H9 (cell line): ENCODE measurements around the gene RADIL. TPM values are rescaled to one million over a fixed set of nuclear protein-coding genes. Genes with fewer than 3 reads are reported as not detected.

Experiments used
- DNase-seq: peaks from one replicate; pipeline ENCODE4 v3.0.0-alpha.2; 2017
- H2AFZ ChIP-seq: one replicate; pipeline ENCODE4 v1.6.1; 2013; ENCODE audit warnings: mild to moderate bottlenecking, low read length, control low read depth, moderate library complexity
- H2AK5ac ChIP-seq: 2 replicates; pipeline ENCODE4 v1.6.1; 2013; ENCODE audit warnings: low read length, control low read depth, mixed read lengths; ENCODE audit not compliant: insufficient read length
- H2BK120ac ChIP-seq: one replicate; pipeline ENCODE4 v1.6.1; 2013; ENCODE audit warnings: low read depth, mild to moderate bottlenecking, low read length, control low read depth, inconsistent platforms; ENCODE audit not compliant: poor library complexity, severe bottlenecking
- H2BK12ac ChIP-seq: 2 replicates; pipeline ENCODE4 v1.6.1; 2013; ENCODE audit warnings: low read length, control low read depth, mixed read lengths, low read depth; ENCODE audit not compliant: insufficient read length
- H2BK15ac ChIP-seq: 2 replicates; pipeline ENCODE4 v1.6.1; 2013; ENCODE audit warnings: low read depth, low read length, control low read depth
- H2BK20ac ChIP-seq: one replicate; pipeline ENCODE4 v1.6.1; 2013; ENCODE audit warnings: low read depth, mild to moderate bottlenecking, low read length, control low read depth, inconsistent platforms; ENCODE audit not compliant: poor library complexity, severe bottlenecking
- H2BK5ac ChIP-seq: 2 replicates; pipeline ENCODE4 v1.6.1; 2013; ENCODE audit warnings: low read length, control low read depth, mixed read lengths; ENCODE audit not compliant: insufficient read length
- H3K14ac ChIP-seq: 2 replicates; pipeline ENCODE4 v1.6.1; 2013; ENCODE audit warnings: low read length, control low read depth; ENCODE audit not compliant: insufficient read depth
- H3K18ac ChIP-seq: 2 replicates; pipeline ENCODE4 v1.6.1; 2013; ENCODE audit warnings: low read depth, mild to moderate bottlenecking, mixed read lengths, low read length, control low read depth; ENCODE audit not compliant: insufficient read length
- H3K23ac ChIP-seq: 2 replicates; pipeline ENCODE4 v1.6.1; 2013; ENCODE audit warnings: low read length, control low read depth, mixed read lengths, low read depth; ENCODE audit not compliant: insufficient read length
- H3K23me2 ChIP-seq: 2 replicates; pipeline ENCODE4 v1.6.1; 2013; ENCODE audit warnings: low read depth, mild to moderate bottlenecking, mixed read lengths, low read length, control low read depth; ENCODE audit not compliant: insufficient read length, poor library complexity, severe bottlenecking
- H3K27ac ChIP-seq: 2 replicates; pipeline ENCODE4 v1.5.1; 2013; ENCODE audit warnings: low read length, control low read depth, mixed read lengths, low read depth; ENCODE audit not compliant: insufficient read length
- H3K27me3 ChIP-seq: 2 replicates; pipeline ENCODE4 v1.6.1; 2013; ENCODE audit warnings: low read length, control low read depth, inconsistent platforms; ENCODE audit not compliant: insufficient read depth
- H3K4ac ChIP-seq: 2 replicates; pipeline ENCODE4 v1.6.1; 2013; ENCODE audit warnings: low read depth, mild to moderate bottlenecking, control low read depth, inconsistent platforms, low read length, moderate library complexity
- H3K4me1 ChIP-seq: 2 replicates; pipeline ENCODE4 v1.6.1; 2013; ENCODE audit warnings: low read length, control low read depth, inconsistent platforms; ENCODE audit not compliant: insufficient read depth
- H3K4me2 ChIP-seq: 2 replicates; pipeline ENCODE4 v1.6.1; 2013; ENCODE audit warnings: low read length, control low read depth, mixed read lengths; ENCODE audit not compliant: insufficient read length, insufficient read depth
- H3K56ac ChIP-seq: 2 replicates; pipeline ENCODE4 v1.6.1; 2013; ENCODE audit warnings: low read depth, mild to moderate bottlenecking, mixed read lengths, low read length, control low read depth; ENCODE audit not compliant: insufficient read length
- H3K79me1 ChIP-seq: 2 replicates; pipeline ENCODE4 v1.6.1; 2013; ENCODE audit warnings: low read depth, mild to moderate bottlenecking, moderate library complexity, low read length, control low read depth, inconsistent platforms; ENCODE audit not compliant: insufficient read depth, poor library complexity, severe bottlenecking
- H3K79me2 ChIP-seq: 2 replicates; pipeline ENCODE4 v1.6.1; 2013; ENCODE audit warnings: low read length, control low read depth, inconsistent platforms; ENCODE audit not compliant: insufficient read depth
- H3K9ac ChIP-seq: 2 replicates; pipeline ENCODE4 v1.6.1; 2013; ENCODE audit warnings: low read length, control low read depth, mixed read lengths; ENCODE audit not compliant: insufficient read length; ENCODE audit errors: extremely low read depth
- H3K9me3 ChIP-seq: one replicate; pipeline ENCODE4 v1.6.1; 2013; ENCODE audit warnings: low read depth, low read length, inconsistent platforms; ENCODE audit not compliant: control insufficient read depth
- H3T11ph ChIP-seq: one replicate; pipeline ENCODE4 v1.6.1; 2013; ENCODE audit warnings: mild to moderate bottlenecking, low read length, control low read depth, inconsistent platforms
- H4K20me1 ChIP-seq: one replicate; pipeline ENCODE4 v1.6.1; 2013; ENCODE audit not compliant: control insufficient read depth, insufficient read length, insufficient read depth
- H4K5ac ChIP-seq: 2 replicates; pipeline ENCODE4 v1.6.1; 2013; ENCODE audit warnings: low read depth, mild to moderate bottlenecking, mixed read lengths, low read length, control low read depth; ENCODE audit not compliant: insufficient read length
- H4K8ac ChIP-seq: replicated peaks from 2 replicates; pipeline ENCODE4 v1.6.1; 2013; ENCODE audit warnings: low read length, control low read depth, mixed read lengths, low read depth; ENCODE audit not compliant: insufficient read length
- H4K91ac ChIP-seq: 2 replicates; pipeline ENCODE4 v1.6.1; 2013; ENCODE audit warnings: low read depth, mild to moderate bottlenecking, moderate library complexity, mixed read lengths, low read length, control low read depth; ENCODE audit not compliant: insufficient read length
- H3K27ac Mint-ChIP-seq, 3 experiments: 2 replicates in 2 of 3; 3 replicates in 1 of 3; pipeline ENCODE4 v1.8.0; 2020 to 2021; ENCODE audit warnings: mixed read lengths in 3 of 3, mild to moderate bottlenecking in 1 of 3, moderate library complexity in 1 of 3
- H3K27me3 Mint-ChIP-seq: 2 replicates; pipeline ENCODE4 v1.8.0; 2021; ENCODE audit warnings: low read depth, mild to moderate bottlenecking, moderate library complexity, mixed read lengths
- H3K36me3 Mint-ChIP-seq, 3 experiments: 2 replicates in 2 of 3; 3 replicates in 1 of 3; pipeline ENCODE4 v1.8.0; 2020 to 2021; ENCODE audit warnings: low read depth in 3 of 3, mixed read lengths in 3 of 3; ENCODE audit not compliant: insufficient read depth in 1 of 3
- H3K4me1 Mint-ChIP-seq, 2 experiments: 2 replicates each; pipeline ENCODE4 v1.8.0; 2020; ENCODE audit warnings: mixed read lengths in 2 of 2
- H3K4me3 Mint-ChIP-seq, 2 experiments: 2 replicates in 1 of 2; 3 replicates in 1 of 2; pipeline ENCODE4 v1.8.0; 2020 to 2021; ENCODE audit warnings: mild to moderate bottlenecking in 2 of 2, mixed read lengths in 2 of 2, moderate library complexity in 1 of 2
- H3K9me3 Mint-ChIP-seq, 2 experiments: 2 replicates in 1 of 2; 3 replicates in 1 of 2; pipeline ENCODE4 v1.8.0; 2020; ENCODE audit warnings: mild to moderate bottlenecking in 2 of 2, mixed read lengths in 2 of 2, moderate library complexity in 1 of 2
- CTCF ChIP-seq: fragments of 200-600 bp; sonication (generic); conservative IDR thresholded peaks from 3 replicates; pipeline ENCODE4 v1.8.0; 2021; ENCODE audit warnings: antibody characterized with exemption, mild to moderate bottlenecking
- WGBS: extraction: QIAGEN DNeasy Blood & Tissue Kit; methylation state at CpG from one replicate; pipeline ENCODE4 v1.1.7; 2013; ENCODE audit warnings: missing lambda C conversion rate, low lambda C conversion rate, mixed read lengths; ENCODE audit not compliant: insufficient read length; ENCODE audit errors: extremely low coverage; 5-methylcytosine and 5-hydroxymethylcytosine counted together
- total RNA-seq: library from RNA; stranded (reverse); gene quantifications from 2 replicates; pipeline ENCODE4 v1.2.1, GENCODE V29; 2021

The RADIL gene
- total RNA-seq, 1 experiment from 2014 or later: 4.7 TPM

DNA sequence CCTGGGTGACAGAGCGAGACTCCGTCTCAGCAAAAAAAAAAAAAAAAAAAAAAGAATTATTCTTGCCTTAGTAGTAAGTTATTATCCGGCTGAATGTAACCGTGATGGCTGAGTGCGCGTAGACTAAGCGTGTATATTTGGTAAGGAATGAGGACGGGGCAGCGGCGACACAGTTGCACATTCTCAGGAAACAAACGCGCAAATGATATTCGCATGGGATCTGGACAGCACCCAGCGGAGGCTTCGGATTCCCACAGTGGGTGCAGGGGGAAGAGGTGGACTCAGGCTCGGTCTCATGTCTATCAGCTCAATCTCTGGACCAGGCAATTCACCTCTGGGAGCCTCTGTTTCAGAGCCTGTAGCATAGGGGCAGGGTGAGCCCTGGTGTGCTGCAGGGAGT is 50.8 kb downstream of the RADIL start:
- Histone ChIP-seq H3K56ac (no peak overlapping the region), H3K4me2 (no peak overlapping the region), H2BK5ac (no peak overlapping the region), H3T11ph (no peak overlapping the region), H3K4me1 (no peaks in the 10 kb centered on the region), H4K5ac (no peak overlapping the region), H4K20me1 (no peaks in the 10 kb centered on the region), H4K91ac (no peak overlapping the region), H3K9ac (no peak overlapping the region), H3K27me3 (no peaks in the 10 kb centered on the region), H3K23ac (no peak overlapping the region), H2BK15ac (no peak overlapping the region), H4K8ac (no peak overlapping the region), H2AFZ (no peak overlapping the region), H3K79me2 (no peaks in the 10 kb centered on the region), H2AK5ac (no peak overlapping the region), H3K18ac (no peak overlapping the region), H3K14ac (no peak overlapping the region), H3K4ac (no peak overlapping the region), H3K27ac (no peak overlapping the region), H2BK20ac (no peak overlapping the region), H3K9me3 (no peaks in the 10 kb centered on the region), H3K79me1 (no peaks in the 10 kb centered on the region), H2BK120ac (no peak overlapping the region), H3K23me2 (no peaks in the 10 kb centered on the region), H2BK12ac (no peak overlapping the region)
- peaks cover 3% of the 10 kb centered on the region in 3 experiments; a peak in 2 of 7 replicates for H3K36me3 Mint-ChIP-seq
- WGBS: no CpG with 5 or more reads among the region's 16 CpGs
- no peak for TF ChIP-seq CTCF
- no peak for DNase-seq
- H3K4me3 Mint-ChIP-seq: no peak overlapping the region
- H3K9me3 Mint-ChIP-seq: no peaks in the 10 kb centered on the region
- no peaks in the 10 kb centered on the region for H3K27me3 Mint-ChIP-seq
- H3K27ac Mint-ChIP-seq: peak overlapping the region in 1 of 3 experiments; percentile 70; a peak in 1 of 7 replicates
- peaks cover 3 to 12% of the 10 kb centered on the region in 2 experiments for H3K4me1 Mint-ChIP-seq
